ENCODE measurements around the gene LPP.

The LPP gene

GRCh38 chr3:188169830-188170455 is 16.0 kb downstream of the LPP start:
- no peak for DNase-seq (ENCODE audit: low read depth in 2 of 2, low spot score in 1 of 2)

- DNase-seq (ENCODE audit: low read depth in 2 of 2, low spot score in 1 of 2), result no peak
Observed at GRCh38 chr3:188170461-188171459, 16.8 kb downstream of the LPP start.

GRCh38 chr3:188171682-188172467 is 17.9 kb downstream of the LPP start:
- no peak for DNase-seq (ENCODE audit: low read depth in 2 of 2, low spot score in 1 of 2)

GRCh38 chr3:188174317-188175044 is 20.5 kb downstream of the LPP start:
- DNase-seq (ENCODE audit: low read depth in 2 of 2, low spot score in 1 of 2), result no peak

GRCh38 chr3:188176476-188176875 is 22.5 kb downstream of the LPP start:
- no peak for DNase-seq (ENCODE audit: low read depth in 2 of 2, low spot score in 1 of 2)

- no peak for DNase-seq (ENCODE audit: low read depth in 2 of 2, low spot score in 1 of 2)
Observed at GRCh38 chr3:188176884-188177283, 22.9 kb downstream of the LPP start.

GRCh38 chr3:188177721-188178120 is 23.8 kb downstream of the LPP start:
- DNase-seq (ENCODE audit: low read depth in 2 of 2, low spot score in 1 of 2), result no peak

- DNase-seq (ENCODE audit: low read depth in 2 of 2, low spot score in 1 of 2), result no peak
Observed at GRCh38 chr3:188178293-188178936, 24.5 kb downstream of the LPP start.

- no peak for DNase-seq (ENCODE audit: low read depth in 2 of 2, low spot score in 1 of 2)
Observed at GRCh38 chr3:188179006-188179966, 25.3 kb downstream of the LPP start.

GRCh38 chr3:188180114-188180513 is 26.2 kb downstream of the LPP start:
- DNase-seq (ENCODE audit: low read depth in 2 of 2, low spot score in 1 of 2), result no peak

- DNase-seq (ENCODE audit: low read depth in 2 of 2, low spot score in 1 of 2), result no peak
Observed at GRCh38 chr3:188183452-188183851, 29.5 kb downstream of the LPP start.

- no peak for DNase-seq (ENCODE audit: low read depth in 2 of 2, low spot score in 1 of 2)
Observed at GRCh38 chr3:188184160-188184559, 30.2 kb downstream of the LPP start.

- no peak for DNase-seq (ENCODE audit: low read depth in 2 of 2, low spot score in 1 of 2)
Observed at GRCh38 chr3:188184649-188185048, 30.7 kb downstream of the LPP start.

- DNase-seq (ENCODE audit: low read depth in 2 of 2, low spot score in 1 of 2), result no peak
Observed at GRCh38 chr3:188185717-188186251, 31.8 kb downstream of the LPP start.

- no peak for DNase-seq (ENCODE audit: low read depth in 2 of 2, low spot score in 1 of 2)
Observed at GRCh38 chr3:188187053-188187452, 33.1 kb downstream of the LPP start.

GRCh38 chr3:188188911-188189310 is 35.0 kb downstream of the LPP start:
- DNase-seq (ENCODE audit: low read depth in 2 of 2, low spot score in 1 of 2), result no peak

- DNase-seq (ENCODE audit: low read depth in 2 of 2, low spot score in 1 of 2), result no peak
Observed at GRCh38 chr3:188191460-188191859, 37.5 kb downstream of the LPP start.

- DNase-seq (ENCODE audit: low read depth in 2 of 2, low spot score in 1 of 2), result no peak
Observed at GRCh38 chr3:188192034-188192433, 38.1 kb downstream of the LPP start.

- no peak for DNase-seq (ENCODE audit: low read depth in 2 of 2, low spot score in 1 of 2)
Observed at GRCh38 chr3:188194332-188194731, 40.4 kb downstream of the LPP start.

All from stimulated activated CD8-positive, alpha-beta memory T cell treated with anti-CD3 and anti-CD28 coated beads, Interleukin-4, amount 100 ng/mL, for 1 hour (primary cell).